GM19238 (cell line): Measurements from ENCODE around the gene CLHC1.

Experiments used
- DNase-seq: peaks from one replicate; pipeline ENCODE4 v3.0.0; 2011; ENCODE audit warnings: low spot score; ENCODE audit not compliant: insufficient read length

Gene CLHC1

GRCh38 chr2:55169915-55170314 is 62.2 kb downstream of the CLHC1 start:
- DNase-seq = no peak

GRCh38 chr2:55169359-55169758 is 62.7 kb downstream of the CLHC1 start:
- DNase-seq = no peak

GRCh38 chr2:55168221-55169154 is 63.6 kb downstream of the CLHC1 start:
- no peak for DNase-seq

- no peak for DNase-seq
These were observed 66.5 kb downstream of the CLHC1 start for GRCh38 chr2:55165626-55166025.

- DNase-seq = no peak
These were observed 67.3 kb downstream of the CLHC1 start for GRCh38 chr2:55164534-55165480.

GRCh38 chr2:55163941-55164390 is 68.1 kb downstream of the CLHC1 start:
- no peak for DNase-seq

GRCh38 chr2:55163274-55163721 is 68.8 kb downstream of the CLHC1 start:
- no peak for DNase-seq

GRCh38 chr2:55162284-55163006 is 69.6 kb downstream of the CLHC1 start:
- DNase-seq = no peak

GRCh38 chr2:55161295-55162210 is 70.5 kb downstream of the CLHC1 start:
- DNase-seq = no peak

- DNase-seq = no peak
These were observed 71.7 kb downstream of the CLHC1 start for GRCh38 chr2:55160422-55160821.

GRCh38 chr2:55159752-55160151 is 72.3 kb downstream of the CLHC1 start:
- no peak for DNase-seq

- peak; percentile 14 for DNase-seq
These were observed 72.9 kb downstream of the CLHC1 start for GRCh38 chr2:55159037-55159651.

GRCh38 chr2:55158111-55158814 is 73.8 kb downstream of the CLHC1 start:
- DNase-seq = no peak

GRCh38 chr2:55157474-55157884 is 74.6 kb downstream of the CLHC1 start:
- no peak for DNase-seq

- DNase-seq = no peak
These were observed 75.1 kb downstream of the CLHC1 start for GRCh38 chr2:55156984-55157383.

- no peak for DNase-seq
These were observed 75.8 kb downstream of the CLHC1 start for GRCh38 chr2:55156326-55156725.

GRCh38 chr2:55155764-55156281 is 76.3 kb downstream of the CLHC1 start:
- DNase-seq = no peak

- no peak for DNase-seq
These were observed 76.9 kb downstream of the CLHC1 start for GRCh38 chr2:55155206-55155605.

- no peak for DNase-seq
These were observed 77.5 kb downstream of the CLHC1 start for GRCh38 chr2:55154525-55155030.
